Mucosa of rectum (tissue), 2 donors: Measurements from ENCODE around the gene GMPR2.
"Not testable (repeated sequence)": the region's sequence is repeated elsewhere in the genome, so short reads cannot be mapped to it uniquely, and the experiment has no call there.

Experiments used
- H3K27ac ChIP-seq, 2 donors: one replicate each; pipeline ENCODE4 v1.7.0; 2013; ENCODE audit warnings: inconsistent platforms in 2 of 2, low read depth in 2 of 2, low read length in 2 of 2
- H3K27me3 ChIP-seq, 2 donors: one replicate each; pipeline ENCODE4 v1.7.0; 2013; ENCODE audit warnings: low read length in 2 of 2; ENCODE audit not compliant: control insufficient read depth in 2 of 2, insufficient read depth in 2 of 2
- H3K36me3 ChIP-seq, 2 donors: one replicate each; pipeline ENCODE4 v1.7.0; 2013; ENCODE audit warnings: low read length in 2 of 2; ENCODE audit not compliant: control insufficient read depth in 2 of 2, insufficient read depth in 2 of 2
- H3K4me1 ChIP-seq, 2 donors: one replicate each; pipeline ENCODE4 v1.7.0; 2013; ENCODE audit warnings: low read length in 2 of 2, mild to moderate bottlenecking in 1 of 2; ENCODE audit not compliant: control insufficient read depth in 2 of 2, insufficient read depth in 2 of 2
- H3K4me3 ChIP-seq, 2 donors: one replicate each; pipeline ENCODE4 v1.7.0; 2013; ENCODE audit warnings: low read length in 2 of 2
- H3K9ac ChIP-seq, 2 donors: one replicate each; pipeline ENCODE4 v1.7.0; 2013; ENCODE audit warnings: low read length in 2 of 2, low read depth in 1 of 2, mild to moderate bottlenecking in 1 of 2
- H3K9me3 ChIP-seq, 2 donors: one replicate each; pipeline ENCODE4 v1.7.0; 2013; ENCODE audit warnings: low read length in 2 of 2; ENCODE audit not compliant: control insufficient read depth in 2 of 2
- donor health status: healthy.
- donor health status: Normal muscosa, but diverticular disease.

The GMPR2 gene

GRCh38 chr14:24238527-24239037 is 5.9 kb downstream of the GMPR2 start:
- Histone ChIP-seq H3K36me3 (peaks cover 53 to 60% of the 10 kb centered on the region in 2 donors), H3K4me1 (peaks cover 26 to 27% of the 10 kb centered on the region in 2 donors), H3K27me3 (no peaks in the 10 kb centered on the region), H3K9me3 (no peaks in the 10 kb centered on the region), H3K27ac (no peak overlapping the region), H3K4me3 (no peak overlapping the region), H3K9ac (no peak overlapping the region)

- no peak overlapping the region for H3K9ac ChIP-seq
Observed at GRCh38 chr14:24240110-24240918, 7.6 kb downstream of the GMPR2 start.

GRCh38 chr14:24241829-24242443 is 9.2 kb downstream of the GMPR2 start:
- no peaks in the 10 kb centered on the region for H3K9me3 ChIP-seq
- H3K27me3 ChIP-seq, result no peaks in the 10 kb centered on the region
- H3K4me1 ChIP-seq, result peaks cover 25 to 31% of the 10 kb centered on the region in 2 donors
- peak overlapping the region; percentile 99 to 100 for H3K27ac ChIP-seq
- H3K9ac ChIP-seq, result peak overlapping the region; percentile 95 to 97
- peak overlapping the region; percentile 82 to 91 for H3K4me3 ChIP-seq
- H3K36me3 ChIP-seq, result peaks cover 36 to 42% of the 10 kb centered on the region in 2 donors

More at GRCh38 chr14:24240110-24240918, 7.6 kb downstream of the GMPR2 start:
- Histone ChIP-seq H3K27ac (no peak overlapping the region), H3K4me3 (no peak overlapping the region), H3K9me3 (no peaks in the 10 kb centered on the region), H3K4me1 (peaks cover 25 to 28% of the 10 kb centered on the region in 2 donors), H3K27me3 (no peaks in the 10 kb centered on the region), H3K36me3 (peaks cover 50 to 56% of the 10 kb centered on the region in 2 donors)

GRCh38 chr14:24243336-24243836 is 10.7 kb downstream of the GMPR2 start:
- H3K36me3 ChIP-seq, result peaks cover 26 to 27% of the 10 kb centered on the region in 2 donors
- H3K9ac ChIP-seq, result peak overlapping the region; percentile 95 to 97
- H3K27me3 ChIP-seq, result no peaks in the 10 kb centered on the region
- H3K9me3 ChIP-seq, result no peaks in the 10 kb centered on the region
- peak overlapping the region; percentile 99 to 100 for H3K27ac ChIP-seq
- peak overlapping the region; percentile 82 to 91 for H3K4me3 ChIP-seq
- peaks cover 25 to 31% of the 10 kb centered on the region in 2 donors for H3K4me1 ChIP-seq

- H3K9ac ChIP-seq, H3K27ac ChIP-seq, H3K9me3 ChIP-seq, H3K4me3 ChIP-seq, H3K27me3 ChIP-seq: not testable (repeated sequence)
- peaks cover 21 to 23% of the 10 kb centered on the region in 2 donors for H3K4me1 ChIP-seq
- peaks cover 8 to 12% of the 10 kb centered on the region in 2 donors for H3K36me3 ChIP-seq
Observed at GRCh38 chr14:24245350-24245749, 12.6 kb downstream of the GMPR2 start.

GRCh38 chr14:24246765-24247212 is 14.1 kb downstream of the GMPR2 start:
- H3K9me3 ChIP-seq, result no peaks in the 10 kb centered on the region
- no peak overlapping the region for H3K27ac ChIP-seq
- peaks cover 0 to 4% of the 10 kb centered on the region in 2 donors for H3K36me3 ChIP-seq
- peak overlapping the region in 1 of 2 donors; percentile 56 for H3K9ac ChIP-seq
- peaks cover 10% of the 10 kb centered on the region in 2 donors for H3K4me1 ChIP-seq
- no peaks in the 10 kb centered on the region for H3K27me3 ChIP-seq
- no peak overlapping the region for H3K4me3 ChIP-seq

GRCh38 chr14:24247422-24247821 is 14.7 kb downstream of the GMPR2 start:
- no peak overlapping the region for H3K4me3 ChIP-seq
- H3K9me3 ChIP-seq, result no peaks in the 10 kb centered on the region
- no peaks in the 10 kb centered on the region for H3K27me3 ChIP-seq
- H3K36me3 ChIP-seq, result peaks cover 0 to 4% of the 10 kb centered on the region in 2 donors
- peaks cover 8 to 9% of the 10 kb centered on the region in 2 donors for H3K4me1 ChIP-seq
- H3K27ac ChIP-seq, result no peak overlapping the region
- no peak overlapping the region for H3K9ac ChIP-seq

GRCh38 chr14:24249230-24250021 is 16.7 kb downstream of the GMPR2 start:
- H3K4me3 ChIP-seq, result no peak overlapping the region
- H3K4me1 ChIP-seq, result peaks cover 0 to 3% of the 10 kb centered on the region in 2 donors
- H3K27ac ChIP-seq, result no peak overlapping the region
- H3K36me3 ChIP-seq, result peaks cover 4 to 5% of the 10 kb centered on the region in 2 donors
- H3K27me3 ChIP-seq, result no peaks in the 10 kb centered on the region
- no peak overlapping the region for H3K9ac ChIP-seq
- H3K9me3 ChIP-seq, result no peaks in the 10 kb centered on the region

GRCh38 chr14:24250354-24250753 is 17.6 kb downstream of the GMPR2 start:
- Histone ChIP-seq H3K4me1 (peaks cover 0 to 3% of the 10 kb centered on the region in 2 donors), H3K9ac (no peak overlapping the region), H3K4me3 (no peak overlapping the region), H3K27ac (no peak overlapping the region), H3K27me3 (no peaks in the 10 kb centered on the region), H3K9me3 (no peaks in the 10 kb centered on the region), H3K36me3 (peaks cover 4 to 5% of the 10 kb centered on the region in 2 donors)
